Hepatocyte (in vitro differentiated cells): ENCODE data around the gene LYRM4. TPM values are rescaled to one million over a fixed set of nuclear protein-coding genes. Genes with fewer than 3 reads are reported as not detected.

Source experiments
- DNase-seq: peaks from one replicate; pipeline ENCODE4 v3.0.0-alpha.2; 2016; ENCODE audit warnings: low spot score
- H2AFZ ChIP-seq: fragments of 200-600 bp; sonication (generic); 2 replicates; pipeline ENCODE4 v1.6.0; 2016; ENCODE audit warnings: antibody characterized with exemption, mild to moderate bottlenecking
- H3K27ac ChIP-seq: fragments of 200-600 bp; sonication (generic); 2 replicates; pipeline ENCODE4 v1.5.1; 2016; ENCODE audit warnings: mild to moderate bottlenecking
- H3K27me3 ChIP-seq: fragments of 200-600 bp; sonication (generic); 2 replicates; pipeline ENCODE4 v1.6.1; 2016
- H3K36me3 ChIP-seq: fragments of 200-600 bp; sonication (generic); replicated peaks from 2 replicates; pipeline ENCODE4 v1.5.1; 2016; ENCODE audit warnings: low read depth; ENCODE audit not compliant: insufficient read depth
- H3K4me1 ChIP-seq: fragments of 200-600 bp; sonication (generic); 2 replicates; pipeline ENCODE4 v1.5.1; 2016; ENCODE audit warnings: mild to moderate bottlenecking, moderate library complexity; ENCODE audit not compliant: insufficient read depth
- H3K4me2 ChIP-seq: fragments of 200-600 bp; sonication (generic); 2 replicates; pipeline ENCODE4 v1.6.0; 2016
- H3K4me3 ChIP-seq: fragments of 200-600 bp; sonication (generic); 2 replicates; pipeline ENCODE4 v1.5.1; 2016; ENCODE audit warnings: mild to moderate bottlenecking
- H3K79me2 ChIP-seq: fragments of 200-600 bp; sonication (generic); 2 replicates; pipeline ENCODE4 v1.6.0; 2017; ENCODE audit warnings: mild to moderate bottlenecking
- H3K9me2 ChIP-seq: fragments of 200-600 bp; sonication (generic); replicated peaks from 2 replicates; pipeline ENCODE4 v1.6.0; 2017; ENCODE audit warnings: mild to moderate bottlenecking; ENCODE audit not compliant: insufficient read depth
- H3K9me3 ChIP-seq: fragments of 200-600 bp; sonication (generic); 2 replicates; pipeline ENCODE4 v1.5.1; 2016; ENCODE audit warnings: low read depth, mild to moderate bottlenecking
- H4K20me1 ChIP-seq: fragments of 200-600 bp; sonication (generic); 2 replicates; pipeline ENCODE4 v1.6.0; 2016; ENCODE audit warnings: mild to moderate bottlenecking; ENCODE audit not compliant: insufficient read depth, poor library complexity, severe bottlenecking
- EZH2 ChIP-seq: fragments of 200-600 bp; sonication (generic); IDR thresholded peaks from 2 replicates; pipeline ENCODE4 v1.6.1; 2016; ENCODE audit warnings: antibody characterized with exemption, mild to moderate bottlenecking, borderline replicate concordance
- EZH2phosphoT487 ChIP-seq: fragments of 200-600 bp; sonication (generic); IDR thresholded peaks from one replicate; pipeline ENCODE4 v1.6.1; 2018; ENCODE audit warnings: antibody characterized with exemption, mild to moderate bottlenecking, low read depth, moderate library complexity; ENCODE audit not compliant: unreplicated experiment, severe bottlenecking
- WGBS: methylation state at CpG from one replicate; pipeline ENCODE4 v1.1.6; 2016; ENCODE audit warnings: low lambda C conversion rate; ENCODE audit errors: missing lambda C conversion rate; 5-methylcytosine and 5-hydroxymethylcytosine counted together
- polyA plus RNA-seq: library from polyadenylated mRNA; unstranded; fragments of >200 nt; fragmentation: Nextera tagmentation; extraction: Ambion mirVana; gene quantifications from 2 replicates; pipeline ENCODE4 v1.2.1, GENCODE V29; 2016
- total RNA-seq: library from RNA; depleted of rRNA; stranded (reverse); fragments of >200 nt; gene quantifications from 2 replicates; pipeline ENCODE4 v1.2.3, GENCODE V29; 2014
- TF ChIP-seq, protein P1 (sequence below): fragments of 200-600 bp; sonication (generic); IDR thresholded peaks from 2 replicates; pipeline ENCODE4 v1.5.1; 2016; ENCODE audit warnings: antibody characterized with exemption, mild to moderate bottlenecking; ENCODE audit not compliant: poor library complexity

LYRM4 gene
- total and polyA plus RNA-seq, 2 experiments from 2014 or later: 20.5 to 22.9 TPM

DNA sequence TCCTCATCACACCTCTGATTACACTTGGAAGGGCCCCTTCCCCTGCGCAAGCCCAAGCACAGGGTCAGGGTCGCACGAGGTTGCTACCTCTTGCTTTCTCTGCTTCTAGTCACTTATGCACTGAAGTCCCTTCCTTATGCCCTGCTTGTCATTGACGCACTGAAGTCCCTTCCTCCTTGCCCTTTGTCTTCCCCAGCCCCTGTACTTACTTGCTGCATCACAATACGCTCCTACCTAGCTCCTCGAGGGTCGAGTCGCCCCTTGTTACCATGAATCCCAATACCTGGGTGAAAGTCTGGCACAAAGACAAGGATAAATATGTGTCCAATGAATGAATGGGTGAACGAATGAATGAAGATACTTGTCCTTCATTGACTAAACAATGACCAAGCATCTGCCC, 75.9 kb downstream of the LYRM4 start:
- no peak for TF ChIP-seq EZH2phosphoT487
- TF ChIP-seq, protein P1, sequence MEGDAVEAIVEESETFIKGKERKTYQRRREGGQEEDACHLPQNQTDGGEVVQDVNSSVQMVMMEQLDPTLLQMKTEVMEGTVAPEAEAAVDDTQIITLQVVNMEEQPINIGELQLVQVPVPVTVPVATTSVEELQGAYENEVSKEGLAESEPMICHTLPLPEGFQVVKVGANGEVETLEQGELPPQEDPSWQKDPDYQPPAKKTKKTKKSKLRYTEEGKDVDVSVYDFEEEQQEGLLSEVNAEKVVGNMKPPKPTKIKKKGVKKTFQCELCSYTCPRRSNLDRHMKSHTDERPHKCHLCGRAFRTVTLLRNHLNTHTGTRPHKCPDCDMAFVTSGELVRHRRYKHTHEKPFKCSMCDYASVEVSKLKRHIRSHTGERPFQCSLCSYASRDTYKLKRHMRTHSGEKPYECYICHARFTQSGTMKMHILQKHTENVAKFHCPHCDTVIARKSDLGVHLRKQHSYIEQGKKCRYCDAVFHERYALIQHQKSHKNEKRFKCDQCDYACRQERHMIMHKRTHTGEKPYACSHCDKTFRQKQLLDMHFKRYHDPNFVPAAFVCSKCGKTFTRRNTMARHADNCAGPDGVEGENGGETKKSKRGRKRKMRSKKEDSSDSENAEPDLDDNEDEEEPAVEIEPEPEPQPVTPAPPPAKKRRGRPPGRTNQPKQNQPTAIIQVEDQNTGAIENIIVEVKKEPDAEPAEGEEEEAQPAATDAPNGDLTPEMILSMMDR: no peak
- no peak for TF ChIP-seq EZH2
- Histone ChIP-seq H3K4me1 (no peaks in the 10 kb centered on the region), H3K9me2 (no peaks in the 10 kb centered on the region), H3K4me3 (no peak overlapping the region), H4K20me1 (no peaks in the 10 kb centered on the region), H3K27me3 (no peaks in the 10 kb centered on the region), H3K4me2 (no peak overlapping the region), H2AFZ (no peak overlapping the region), H3K9me3 (no peaks in the 10 kb centered on the region), H3K27ac (no peak overlapping the region), H3K36me3 (no peaks in the 10 kb centered on the region), H3K79me2 (no peaks in the 10 kb centered on the region)
- DNase-seq: no peak
- 97% methylated on average over 9 of the region's 9 CpGs for WGBS

DNA sequence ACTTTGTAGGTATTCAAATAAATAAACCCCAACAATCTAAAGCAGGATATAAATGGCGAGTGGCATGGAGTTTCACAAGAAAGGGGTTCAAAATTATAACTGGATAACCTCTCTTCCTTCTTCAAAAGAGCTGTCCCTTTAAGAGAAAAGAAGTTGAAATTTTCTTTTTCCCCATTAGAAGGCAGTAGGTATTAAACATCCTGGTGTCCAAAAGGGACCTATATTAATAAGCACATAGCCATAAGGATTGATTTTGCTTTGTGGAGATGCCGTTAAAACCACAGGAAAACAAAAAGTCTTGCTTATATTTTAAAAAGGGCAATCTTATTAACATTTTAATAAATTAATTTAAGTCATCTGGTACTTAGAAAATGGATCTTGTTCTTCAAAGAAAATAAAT, 76.5 kb downstream of the LYRM4 start:
- no peaks in the 10 kb centered on the region for H4K20me1 ChIP-seq
- no peak for DNase-seq
- H3K4me1 ChIP-seq: no peaks in the 10 kb centered on the region
- H3K27ac ChIP-seq: no peak overlapping the region
- H3K36me3 ChIP-seq: no peaks in the 10 kb centered on the region
- H3K4me2 ChIP-seq: no peak overlapping the region
- no peak overlapping the region for H2AFZ ChIP-seq
- no peak overlapping the region for H3K4me3 ChIP-seq
- no peaks in the 10 kb centered on the region for H3K9me2 ChIP-seq
- TF ChIP-seq EZH2phosphoT487: no peak
- TF ChIP-seq, protein P1: peak; percentile 9
- no peaks in the 10 kb centered on the region for H3K27me3 ChIP-seq
- H3K79me2 ChIP-seq: no peaks in the 10 kb centered on the region
- WGBS: 80% methylated on average over 2 of the region's 2 CpGs
- H3K9me3 ChIP-seq: no peaks in the 10 kb centered on the region

DNA sequence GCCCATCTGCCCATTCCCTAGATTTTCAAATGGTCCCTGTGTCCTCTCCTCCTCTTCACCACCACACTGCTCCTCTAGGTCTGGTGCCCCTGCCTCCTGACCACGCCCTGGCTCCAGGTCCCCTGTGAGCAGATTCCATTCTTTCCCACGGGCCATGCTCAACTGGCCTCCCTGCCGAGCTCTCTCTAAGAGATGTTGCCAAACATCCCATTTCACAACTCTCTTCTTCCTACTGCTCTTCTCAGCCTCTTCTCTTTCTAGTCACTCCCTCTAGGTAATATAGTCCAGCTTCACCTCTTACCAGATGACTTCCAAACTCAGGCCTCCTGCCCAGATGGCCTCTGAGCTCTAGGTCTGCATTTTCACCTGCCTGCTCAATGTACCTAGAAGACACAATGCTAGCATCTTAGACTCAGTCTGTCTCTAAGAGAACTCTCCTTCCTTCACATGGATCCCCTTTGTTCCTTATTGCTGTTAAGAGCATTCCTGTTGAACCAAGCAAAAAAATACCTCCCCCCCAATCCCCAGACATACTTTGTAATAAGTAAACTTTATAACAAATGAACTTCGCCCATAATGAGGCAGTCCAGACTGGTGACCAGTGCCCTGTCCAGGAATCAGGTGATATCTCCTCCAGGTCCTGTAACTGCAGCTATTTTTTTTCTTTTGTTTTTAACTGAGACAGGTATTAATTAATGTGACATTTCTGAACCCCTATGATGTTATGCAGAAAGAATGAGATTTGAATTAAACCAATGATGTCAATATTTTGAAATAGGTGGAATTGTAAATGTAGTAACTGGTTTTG, 79.0 kb downstream of the LYRM4 start:
- no peaks in the 10 kb centered on the region for H3K27me3 ChIP-seq
- H3K4me1 ChIP-seq: no peaks in the 10 kb centered on the region
- no peaks in the 10 kb centered on the region for H3K9me2 ChIP-seq
- no peaks in the 10 kb centered on the region for H3K79me2 ChIP-seq
- peak overlapping the region; percentile 60 for H3K27ac ChIP-seq
- 81% methylated on average over 4 of the region's 4 CpGs for WGBS
- H4K20me1 ChIP-seq: no peaks in the 10 kb centered on the region
- no peak overlapping the region for H3K4me2 ChIP-seq
- H3K9me3 ChIP-seq: no peaks in the 10 kb centered on the region
- TF ChIP-seq, protein P1: no peak
- TF ChIP-seq EZH2phosphoT487 (no peak), EZH2 (no peak)
- H2AFZ ChIP-seq: no peak overlapping the region
- no peak overlapping the region for H3K4me3 ChIP-seq
- H3K36me3 ChIP-seq: no peaks in the 10 kb centered on the region
- DNase-seq: peak; percentile 16
